ENCODE measurements around the gene LRFN2.

- TF ChIP-seq, protein P1, sequence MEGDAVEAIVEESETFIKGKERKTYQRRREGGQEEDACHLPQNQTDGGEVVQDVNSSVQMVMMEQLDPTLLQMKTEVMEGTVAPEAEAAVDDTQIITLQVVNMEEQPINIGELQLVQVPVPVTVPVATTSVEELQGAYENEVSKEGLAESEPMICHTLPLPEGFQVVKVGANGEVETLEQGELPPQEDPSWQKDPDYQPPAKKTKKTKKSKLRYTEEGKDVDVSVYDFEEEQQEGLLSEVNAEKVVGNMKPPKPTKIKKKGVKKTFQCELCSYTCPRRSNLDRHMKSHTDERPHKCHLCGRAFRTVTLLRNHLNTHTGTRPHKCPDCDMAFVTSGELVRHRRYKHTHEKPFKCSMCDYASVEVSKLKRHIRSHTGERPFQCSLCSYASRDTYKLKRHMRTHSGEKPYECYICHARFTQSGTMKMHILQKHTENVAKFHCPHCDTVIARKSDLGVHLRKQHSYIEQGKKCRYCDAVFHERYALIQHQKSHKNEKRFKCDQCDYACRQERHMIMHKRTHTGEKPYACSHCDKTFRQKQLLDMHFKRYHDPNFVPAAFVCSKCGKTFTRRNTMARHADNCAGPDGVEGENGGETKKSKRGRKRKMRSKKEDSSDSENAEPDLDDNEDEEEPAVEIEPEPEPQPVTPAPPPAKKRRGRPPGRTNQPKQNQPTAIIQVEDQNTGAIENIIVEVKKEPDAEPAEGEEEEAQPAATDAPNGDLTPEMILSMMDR (IDR thresholded peaks at IDR 0.05; ENCODE audit: poor library complexity), result no peak
- TF ChIP-seq EZH2phosphoT487 (IDR thresholded peaks at IDR 0.05; ENCODE audit: low read depth, severe bottlenecking, unreplicated experiment), result no peak
Measured at GRCh38 chr6:40577672-40578071, 9.5 kb downstream of the LRFN2 start.

Data from hepatocyte (in vitro differentiated cells).